Hepatic stellate cell (primary cell): ENCODE results near the gene STAT3.
"Not testable (repeated sequence)": the region's sequence is repeated elsewhere in the genome, so short reads cannot be mapped to it uniquely, and the experiment has no call there.

Source experiments
- DNase-seq: peaks from one replicate; pipeline ENCODE4 v3.0.0; 2011; ENCODE audit warnings: low spot score

STAT3 gene

DNA sequence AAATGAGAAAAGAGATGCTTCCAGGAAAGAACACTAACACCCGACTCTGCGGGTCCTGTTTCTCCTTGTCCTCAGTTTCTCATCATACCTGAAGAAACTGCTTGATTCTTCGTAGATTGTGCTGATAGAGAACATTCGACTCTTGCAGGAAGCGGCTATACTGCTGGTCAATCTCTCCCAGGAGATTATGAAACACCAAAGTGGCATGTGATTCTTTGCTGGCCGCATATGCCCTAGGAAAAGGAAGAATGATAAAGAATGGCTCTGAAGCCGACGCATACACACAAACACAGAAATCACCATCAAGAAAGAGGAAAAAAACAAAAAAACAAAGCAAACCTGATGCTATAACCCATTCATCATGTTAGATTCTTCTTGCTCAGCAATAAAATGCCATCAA, 41.8 kb downstream of the STAT3 start:
- no peak for DNase-seq

DNA sequence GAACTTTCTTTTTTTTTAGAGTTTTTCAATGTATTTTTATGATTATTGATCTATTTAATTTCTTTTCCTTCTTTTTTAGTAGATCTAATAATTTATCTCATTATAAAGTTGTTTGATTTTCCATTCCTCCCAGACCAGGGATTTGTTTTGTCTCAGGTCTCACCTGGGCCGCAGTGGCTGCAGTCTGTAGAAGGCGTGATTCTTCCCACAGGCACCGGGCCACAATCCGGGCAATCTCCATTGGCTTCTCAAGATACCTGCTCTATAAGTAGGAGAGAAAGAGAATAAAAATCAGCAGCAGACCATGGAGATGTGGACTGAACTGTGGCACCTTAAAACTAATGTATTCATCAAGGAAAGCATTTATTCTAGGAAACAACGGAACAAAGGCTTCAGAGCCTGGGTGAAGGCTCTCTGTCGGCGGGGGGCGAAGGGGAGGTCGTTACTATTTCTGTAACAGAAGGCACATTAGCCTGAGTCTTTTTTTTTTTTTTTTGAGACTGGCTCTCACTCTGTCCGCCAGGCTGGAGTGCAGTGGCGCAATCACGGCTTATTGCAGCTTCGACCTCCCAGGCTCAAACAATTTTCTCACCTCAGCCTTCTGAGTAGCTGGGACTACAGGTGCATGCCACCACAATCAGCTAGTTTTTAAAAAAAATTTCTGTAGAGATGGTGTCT, 42.7 kb downstream of the STAT3 start:
- no peak for DNase-seq

DNA sequence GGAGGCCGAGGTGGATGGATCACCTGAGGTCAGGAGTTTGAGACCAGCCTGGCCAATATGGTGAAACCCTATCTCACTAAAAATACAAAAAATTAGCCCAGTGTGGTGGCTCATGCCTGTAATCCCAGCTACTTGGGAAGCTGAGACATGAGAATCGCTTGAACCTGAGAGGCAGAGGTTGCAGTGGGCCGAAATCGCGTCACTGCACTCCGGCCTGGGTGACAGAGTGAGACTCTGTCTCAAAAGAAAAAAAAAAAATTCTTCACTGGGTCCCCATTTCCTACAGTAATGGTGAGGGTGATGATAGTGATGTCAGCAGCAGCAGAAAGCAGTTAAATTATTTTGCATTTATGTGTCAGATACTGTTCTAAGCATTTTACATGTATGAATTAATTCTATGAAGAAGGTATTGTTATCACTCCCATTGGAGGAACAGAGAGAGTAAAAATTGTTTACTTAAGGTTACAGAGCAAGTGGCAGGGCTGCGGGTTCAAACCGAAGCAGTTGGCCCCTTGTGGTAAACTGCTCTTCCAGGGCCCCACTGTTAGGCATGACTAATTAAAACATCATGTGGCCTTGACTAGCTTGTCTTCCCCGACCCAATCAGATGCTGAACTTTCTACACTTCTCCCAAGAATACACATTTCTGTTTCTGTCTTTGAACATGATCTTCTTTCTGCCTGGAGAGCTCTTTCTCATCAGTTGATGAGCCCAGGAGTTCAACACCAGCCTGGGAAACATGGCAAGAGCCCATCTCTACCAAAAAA, 45.8 kb downstream of the STAT3 start:
- no peak for DNase-seq

DNA sequence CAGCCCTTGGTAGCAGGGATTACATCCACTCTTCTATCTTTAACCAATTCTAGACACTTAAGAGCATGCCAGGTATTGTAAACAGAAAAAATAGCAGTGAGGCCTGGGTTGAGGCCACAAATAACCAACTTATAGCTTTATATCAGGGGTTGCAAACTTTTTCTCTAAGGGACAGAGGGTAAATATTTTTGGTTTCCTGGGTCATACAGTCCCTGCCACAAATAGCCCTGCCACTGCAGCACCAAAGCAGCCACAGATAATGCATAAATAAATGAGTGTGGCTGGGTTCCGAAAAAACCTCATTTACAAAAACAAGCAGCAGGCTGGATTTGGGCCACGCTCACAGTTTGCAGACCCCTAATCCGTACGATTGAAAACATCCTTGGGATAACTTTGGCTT, 46.7 kb downstream of the STAT3 start:
- DNase-seq, result no peak

DNA sequence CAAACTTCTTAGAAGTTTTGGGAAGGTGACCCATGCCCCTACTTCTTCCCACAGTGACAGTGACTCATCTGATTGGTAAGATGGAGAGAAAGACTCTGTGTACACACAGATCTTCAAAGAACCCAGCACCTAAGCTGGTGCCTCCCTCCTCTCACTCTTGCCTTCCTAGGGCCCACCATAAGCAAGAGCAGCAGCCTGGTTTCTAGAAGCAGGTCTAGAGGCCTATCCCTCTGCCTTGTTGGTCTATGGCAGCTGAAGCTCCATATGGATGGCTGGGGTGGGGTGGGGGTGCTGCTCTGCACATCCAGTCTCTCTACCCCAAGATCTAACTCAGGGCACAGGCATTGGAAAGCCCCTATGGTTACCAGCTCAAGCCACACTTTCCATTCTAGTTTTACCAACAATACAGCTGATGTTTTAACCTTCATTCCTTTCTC, 47.5 kb downstream of the STAT3 start:
- no peak for DNase-seq

DNA sequence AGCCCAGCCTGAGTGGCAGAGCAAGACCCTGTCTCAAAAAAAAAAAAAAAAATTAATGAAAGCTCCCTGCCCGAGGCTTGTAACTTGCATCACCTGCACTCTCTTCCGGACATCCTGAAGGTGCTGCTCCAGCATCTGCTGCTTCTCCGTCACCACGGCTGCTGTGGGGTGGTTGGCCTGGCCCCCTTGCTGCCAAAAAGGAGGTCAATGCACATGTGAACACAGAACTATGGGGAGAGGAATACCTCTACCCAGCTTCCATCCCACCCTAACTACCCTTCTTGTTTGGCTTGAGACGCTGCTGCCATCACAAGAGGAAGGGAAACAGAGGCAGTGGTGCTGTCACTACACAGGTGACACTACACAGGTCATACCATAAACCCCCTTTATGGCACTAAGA, 49.0 kb downstream of the STAT3 start:
- no peak for DNase-seq

DNA sequence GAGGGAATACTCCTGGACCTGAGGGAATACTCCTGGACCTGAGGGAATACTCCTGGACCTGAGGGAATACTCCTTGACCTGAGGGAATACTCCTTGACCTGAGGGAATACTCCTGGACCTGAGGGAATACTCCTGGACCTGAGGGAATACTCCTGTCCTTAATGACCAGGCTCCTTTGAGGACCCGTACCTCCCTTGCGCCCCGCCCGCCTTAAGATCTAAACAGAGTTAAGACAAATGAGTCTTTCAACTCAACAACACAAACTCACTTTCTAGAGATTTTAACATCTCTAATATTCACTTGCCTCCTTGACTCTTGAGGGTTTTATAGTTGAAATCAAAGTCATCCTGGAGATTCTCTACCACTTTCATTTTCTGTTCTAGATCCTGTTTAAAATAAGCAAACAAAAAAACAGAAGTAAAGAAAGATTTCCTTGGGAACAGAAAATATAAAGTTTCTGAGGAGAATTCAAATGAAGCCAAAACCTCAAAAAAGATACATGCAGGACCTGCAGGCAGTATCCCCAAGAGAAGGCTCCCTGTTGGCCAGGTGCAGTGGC, 49.7 kb downstream of the STAT3 start:
- DNase-seq, result no peak

DNA sequence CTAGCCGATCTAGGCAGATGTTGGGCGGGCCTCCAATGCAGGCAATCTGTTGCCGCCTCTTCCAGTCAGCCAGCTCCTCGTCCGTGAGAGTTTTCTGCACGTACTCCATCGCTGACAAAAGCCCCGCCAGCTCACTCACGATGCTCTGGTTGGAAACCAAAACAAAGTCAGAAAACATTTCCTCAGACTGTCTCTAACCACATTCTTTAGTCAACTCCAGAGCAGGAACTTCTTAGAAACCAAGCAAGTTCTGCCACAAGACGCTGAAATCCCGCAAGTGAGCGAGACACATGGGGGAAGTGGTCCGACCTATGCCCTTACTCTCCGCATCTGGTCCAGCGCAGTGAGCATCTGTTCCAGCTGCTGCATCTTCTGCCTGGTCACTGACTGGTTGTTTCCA, 50.8 kb downstream of the STAT3 start:
- DNase-seq, result no peak

DNA sequence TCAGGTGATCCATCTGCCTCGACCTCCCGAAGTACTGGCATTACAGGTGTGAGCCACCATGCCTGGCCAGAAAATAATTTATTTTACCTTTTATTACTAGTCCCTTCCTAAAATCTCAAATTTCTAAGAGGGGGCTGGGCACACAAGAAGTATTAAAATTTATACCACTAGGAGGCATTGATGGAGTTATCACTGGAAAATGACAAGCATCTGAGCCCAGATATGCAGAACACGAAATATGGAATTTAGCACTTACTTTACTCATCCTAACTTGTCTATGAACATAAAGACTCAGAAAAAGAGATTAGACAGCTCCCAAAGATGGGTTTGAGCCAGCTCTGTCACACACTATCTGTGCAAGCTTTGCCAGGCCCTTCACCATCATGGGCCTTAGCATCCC, 53.6 kb downstream of the STAT3 start:
- DNase-seq, result no peak

DNA sequence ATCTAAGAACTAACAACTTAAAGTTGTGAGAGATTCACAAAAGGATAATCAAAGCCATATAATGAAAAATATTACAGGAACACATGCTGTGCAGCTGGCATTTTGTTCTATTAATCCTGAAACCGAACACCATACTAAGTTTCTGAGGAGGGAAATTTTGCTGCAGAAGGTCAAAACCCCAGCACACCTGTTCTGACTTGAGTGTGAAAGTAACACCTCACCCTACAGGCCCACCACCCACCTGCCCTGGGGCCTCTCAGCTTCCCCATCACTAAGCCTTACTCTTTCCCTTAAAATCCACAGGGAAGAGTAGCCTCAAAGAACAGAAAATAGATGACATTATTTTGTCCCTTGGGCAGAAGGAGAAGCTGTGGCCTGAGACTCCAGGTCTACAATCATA, 55.2 kb downstream of the STAT3 start:
- no peak for DNase-seq

DNA sequence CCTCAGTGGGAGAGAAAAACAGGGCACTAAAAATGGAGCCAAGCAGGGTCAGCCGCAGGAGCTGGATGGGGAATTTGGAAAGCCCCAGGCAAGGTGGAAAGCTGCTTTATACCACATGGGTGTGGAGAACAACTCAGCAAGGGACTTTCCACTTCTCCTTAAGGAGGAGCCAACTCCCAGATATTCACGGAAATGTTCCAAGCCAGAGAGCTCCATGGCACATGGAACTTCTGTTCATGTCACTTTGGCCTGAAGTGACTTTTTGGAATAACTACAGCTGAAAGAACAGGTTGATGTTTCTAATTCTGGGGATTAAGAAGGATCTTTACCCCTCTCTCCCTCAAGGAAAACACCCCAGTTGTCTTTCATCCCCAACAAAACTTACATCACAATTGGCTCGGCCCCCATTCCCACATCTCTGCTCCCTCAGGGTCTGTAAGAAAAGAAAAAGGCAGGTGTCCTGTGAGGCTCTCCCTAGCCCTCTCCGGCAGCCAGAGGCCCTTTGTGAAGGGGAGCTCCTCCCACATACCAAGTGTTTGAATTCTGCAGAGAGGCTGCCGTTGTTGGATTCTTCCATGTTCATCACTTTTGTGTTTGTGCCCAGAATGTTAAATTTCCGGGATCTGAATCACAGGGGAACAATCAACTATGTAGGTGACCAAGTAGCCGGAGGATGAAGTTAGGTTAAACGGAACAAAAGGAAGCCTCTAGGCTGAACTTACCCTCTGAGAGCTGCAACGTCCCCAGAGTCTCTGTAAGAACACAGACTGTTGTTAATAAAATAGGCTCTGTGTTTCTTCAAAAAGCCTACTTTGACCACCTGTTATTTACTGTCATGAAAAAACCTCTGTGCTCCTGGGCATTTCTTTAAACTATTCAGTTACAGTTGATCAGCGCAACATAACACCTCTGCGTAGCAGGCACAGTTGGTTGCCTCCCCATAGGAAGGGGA, 58.9 kb downstream of the STAT3 start:
- peak; percentile 36 for DNase-seq

DNA sequence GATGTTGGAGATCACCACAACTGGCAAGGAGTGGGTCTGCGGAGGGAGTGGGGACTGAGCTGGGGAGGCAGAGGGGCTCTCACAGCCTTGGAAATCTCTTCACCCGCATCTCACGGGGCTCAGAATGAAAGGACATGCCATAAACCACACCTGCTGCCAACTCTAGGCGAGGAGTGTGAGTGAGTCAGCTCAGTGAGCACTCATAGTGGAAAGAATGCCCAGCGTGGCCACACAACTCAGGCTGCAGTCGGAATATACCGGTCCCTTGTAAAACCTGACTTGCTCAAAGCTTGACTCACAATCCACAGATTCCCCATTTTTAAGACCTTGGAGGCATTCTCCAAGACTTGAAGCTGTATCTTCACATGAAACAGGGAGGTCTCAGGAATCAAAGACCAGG, 63.2 kb downstream of the STAT3 start:
- peak; percentile 70 for DNase-seq

DNA sequence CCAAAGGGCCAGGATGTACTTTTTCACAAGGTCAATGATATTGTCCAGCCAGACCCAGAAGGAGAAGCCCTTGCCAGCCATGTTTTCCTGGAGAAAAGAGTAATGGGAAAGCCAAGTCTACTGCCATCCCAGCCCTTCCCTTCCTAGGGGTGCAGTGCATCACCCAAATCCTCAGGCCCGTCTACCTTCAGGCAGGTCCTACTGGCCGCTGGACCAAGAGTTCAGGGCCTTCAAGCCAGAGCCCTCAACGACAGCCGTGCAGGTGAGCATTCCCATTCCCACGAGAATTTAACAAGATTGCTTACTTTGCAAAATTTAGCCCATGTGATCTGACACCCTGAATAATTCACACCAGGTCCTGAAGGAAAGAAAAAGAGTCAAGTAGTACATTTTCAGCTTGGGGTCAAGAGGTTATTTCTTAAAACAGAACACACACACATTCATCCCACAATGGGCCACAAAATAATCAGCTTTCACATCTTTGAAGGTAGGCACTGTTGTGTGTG, 64.9 kb downstream of the STAT3 start:
- no peak for DNase-seq

DNA sequence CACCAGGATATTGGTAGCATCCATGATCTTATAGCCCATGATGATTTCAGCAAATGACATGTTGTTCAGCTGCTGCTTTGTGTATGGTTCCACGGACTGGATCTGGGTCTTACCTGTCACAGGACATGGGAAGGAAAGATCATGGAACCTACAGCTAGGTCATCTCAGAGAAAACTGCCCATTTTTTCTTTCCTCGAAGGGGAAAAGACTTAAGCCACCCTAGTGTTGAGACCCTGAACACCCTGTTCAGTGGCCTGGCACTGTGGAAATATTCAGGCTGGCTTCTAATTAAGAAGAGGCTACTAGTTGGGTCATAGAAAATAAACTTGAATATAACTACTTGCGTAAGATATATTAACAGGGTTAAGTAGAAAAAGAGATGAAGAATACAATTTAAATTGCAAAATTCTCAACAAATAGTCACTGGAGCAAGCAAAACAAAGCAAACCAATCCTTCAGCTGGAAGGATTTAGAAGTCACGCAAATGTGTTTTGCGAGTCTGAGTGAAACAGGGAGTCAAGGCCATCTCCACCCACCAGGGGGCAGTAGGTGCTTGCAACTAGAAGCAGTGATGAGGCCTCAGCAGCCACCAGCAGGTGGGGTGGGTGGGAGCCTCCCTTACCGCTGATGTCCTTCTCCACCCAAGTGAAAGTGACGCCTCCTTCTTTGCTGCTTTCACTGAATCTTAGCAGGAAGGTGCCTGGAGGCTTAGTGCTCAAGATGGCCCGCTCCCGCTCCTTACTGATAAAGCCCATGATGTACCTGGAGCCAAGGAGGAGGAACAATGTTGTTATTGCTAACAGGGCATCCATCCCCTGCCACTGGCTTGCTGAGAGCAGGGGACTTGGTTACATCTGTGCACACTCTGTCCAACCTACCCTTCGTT, 65.6 kb downstream of the STAT3 start:
- DNase-seq, result peak; percentile 89

DNA sequence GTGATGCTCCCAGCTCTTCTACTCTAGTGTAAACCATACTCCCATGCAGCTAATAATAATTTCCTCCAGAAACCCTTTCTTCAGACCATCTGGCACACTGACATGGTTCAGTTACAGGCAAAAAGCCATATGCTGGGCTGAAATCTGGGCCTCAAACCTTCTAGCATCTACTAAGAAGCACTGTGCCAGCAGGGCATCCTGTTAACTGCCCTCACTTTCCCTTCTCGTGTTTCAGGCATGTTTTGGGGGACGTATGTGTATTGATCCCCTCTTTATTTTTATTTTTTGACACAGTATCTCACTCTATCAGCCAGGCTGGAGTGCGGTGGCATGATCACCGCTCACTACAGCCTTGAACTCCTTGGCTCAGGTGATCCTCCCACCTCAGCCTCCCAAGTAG, 66.7 kb downstream of the STAT3 start:
- no peak for DNase-seq

DNA sequence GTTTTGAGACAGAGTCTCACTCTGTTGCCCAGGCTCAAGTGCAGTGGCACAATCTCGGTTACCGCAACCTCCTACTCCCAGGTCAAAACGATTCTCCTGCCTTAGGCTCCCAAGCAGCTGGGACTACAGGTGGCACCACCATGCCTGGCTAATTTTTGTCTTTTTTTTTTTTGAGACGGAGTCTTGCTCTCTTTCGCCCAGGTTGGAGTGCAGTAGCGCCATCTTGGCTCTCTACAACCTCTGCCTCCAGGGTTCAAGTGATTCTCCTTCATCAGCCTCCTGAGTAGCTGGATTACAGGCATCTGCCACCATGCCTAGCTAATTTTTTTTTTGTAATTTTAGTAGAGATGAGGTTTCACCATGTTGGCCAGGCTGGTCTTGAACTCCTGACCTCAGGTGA, 70.3 kb downstream of the STAT3 start:
- not testable (repeated sequence) for DNase-seq

DNA sequence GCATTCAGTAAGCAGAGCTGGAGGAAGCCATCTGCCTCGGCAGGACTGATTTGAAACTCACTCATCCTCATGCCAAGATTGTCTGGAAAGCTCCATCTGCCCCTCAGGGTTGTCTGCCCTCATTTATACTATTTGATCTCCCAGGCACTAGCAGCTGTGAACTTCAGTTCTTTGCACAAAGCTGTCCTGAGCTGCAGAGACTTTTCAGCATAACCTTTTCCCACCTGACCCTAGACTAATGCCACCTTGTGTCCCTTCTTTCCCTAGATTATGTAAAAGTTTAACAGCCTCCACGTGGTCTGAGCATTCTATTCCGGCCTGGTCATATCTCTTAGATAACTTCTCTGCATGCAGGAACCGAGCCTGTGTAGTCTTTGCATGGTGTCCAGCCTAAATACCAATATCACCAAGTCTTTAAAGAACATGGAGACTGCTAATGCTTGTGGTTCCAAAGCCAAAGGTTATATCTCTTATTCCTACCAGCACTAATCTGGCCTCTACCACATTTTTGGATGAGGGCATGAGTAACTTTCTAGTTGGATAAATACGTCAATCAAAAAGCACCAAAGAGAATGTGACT, 70.9 kb downstream of the STAT3 start:
- DNase-seq, result no peak

DNA sequence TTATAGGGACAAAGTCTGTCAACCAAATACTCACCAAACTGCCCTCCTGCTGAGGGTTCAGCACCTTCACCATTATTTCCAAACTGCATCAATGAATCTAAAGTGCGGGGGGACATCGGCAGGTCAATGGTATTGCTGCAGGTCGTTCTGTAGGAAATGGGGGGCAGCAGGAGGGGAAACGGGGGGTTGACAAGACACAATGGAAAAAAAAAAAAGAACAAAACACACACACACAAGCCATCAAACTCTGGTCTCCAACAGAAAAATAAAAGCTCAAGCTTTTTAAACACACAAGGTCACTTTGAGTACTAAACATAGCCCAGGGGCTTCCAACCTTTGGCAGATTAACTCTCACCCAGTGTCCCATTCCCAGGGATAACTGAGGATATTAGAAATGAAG, 71.5 kb downstream of the STAT3 start:
- no peak for DNase-seq

DNA sequence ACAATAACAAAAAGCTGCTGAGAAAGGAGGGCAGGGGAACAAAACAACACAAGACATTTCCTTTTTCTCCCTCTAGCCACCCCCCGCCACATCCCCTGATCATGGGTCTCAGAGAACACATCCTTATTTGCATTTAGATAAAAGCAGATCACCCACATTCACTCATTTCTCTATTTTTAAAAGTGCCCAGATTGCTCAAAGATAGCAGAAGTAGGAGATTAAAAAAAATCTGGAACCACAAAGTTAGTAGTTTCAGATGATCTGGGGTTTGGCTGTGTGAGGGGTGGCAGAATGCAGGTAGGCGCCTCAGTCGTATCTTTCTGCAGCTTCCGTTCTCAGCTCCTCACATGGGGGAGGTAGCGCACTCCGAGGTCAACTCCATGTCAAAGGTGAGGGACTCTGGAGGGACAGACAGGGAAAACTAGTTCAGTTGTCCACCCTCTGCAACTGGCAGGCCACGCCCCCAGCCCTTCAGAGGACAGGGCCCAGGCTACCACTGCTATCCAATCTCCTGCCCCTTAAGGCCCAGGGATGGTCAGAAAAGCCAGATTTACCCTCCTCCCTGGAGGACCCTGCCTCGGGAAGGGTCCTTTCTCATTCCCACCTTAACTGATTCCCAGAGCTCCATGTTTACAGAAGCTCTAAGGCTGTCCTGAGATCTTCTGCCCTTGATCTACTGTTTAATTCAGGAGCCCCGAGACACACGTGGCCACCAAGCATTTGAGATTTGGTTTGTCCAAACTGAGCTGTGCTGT, 72.7 kb downstream of the STAT3 start:
- DNase-seq, result no peak
